Pancreas (tissue), 10 donors: ENCODE data around the gene PACRG. TPM values are rescaled to one million over a fixed set of nuclear protein-coding genes. Genes with fewer than 3 reads are reported as not detected.

Source experiments
- ATAC-seq, 4 donors: fragments of 200-7000 bp; cut with Tn5 transposase; one replicate each; pipeline versions ENCODE4 v1.8.0 to v1.9.1; 2020; ENCODE audit warnings: mild to moderate bottlenecking in 4 of 4, moderate library complexity in 4 of 4
- DNase-seq, 6 donors: peaks; one replicate each; pipeline ENCODE4 v3.0.0-alpha.2; 2020
- FAIRE-seq: peaks from 2 replicates; lab custom pipeline; 2012; peaks lifted over from hg19 to GRCh38; lab: Jason Lieb, UNC
- H3K27ac ChIP-seq, 4 donors: fragments of 200-600 bp; sonication (generic); 1 replicate in 3 of 4; 2 replicates in 1 of 4; pipeline versions ENCODE4 v1.5.0 to v1.8.0; 2020
- H3K27me3 ChIP-seq, 4 donors: fragments of 200-600 bp; one replicate each; pipeline ENCODE4 v1.8.0; 2021
- H3K36me3 ChIP-seq, 3 donors: fragments of 200-600 bp; sonication (generic) in 1 of 3; one replicate each; pipeline versions ENCODE4 v1.5.0 to v1.8.0; 2020 to 2021
- H3K4me1 ChIP-seq, 3 donors: fragments of 200-600 bp; one replicate each; pipeline ENCODE4 v1.8.0; 2021
- H3K4me3 ChIP-seq, 4 donors: fragments of 200-600 bp; sonication (generic) in 2 of 4; one replicate each; pipeline versions ENCODE4 v1.5.0 to v1.8.0; 2020 to 2021
- H3K9me3 ChIP-seq, 4 donors: fragments of 200-600 bp; one replicate each; pipeline ENCODE4 v1.8.0; 2021
- WGBS, 2 donors: extraction: QIAGEN DNeasy Blood & Tissue Kit; methylation state at CpG; one replicate each; pipeline ENCODE4 v1.1.7; 2013; 5-methylcytosine and 5-hydroxymethylcytosine counted together
- intact Hi-C, 3 donors: fragments of 100-400 bp; cut with DNase I; formaldehyde crosslinking; loops; one replicate each; pipeline versions ENCODE4 v1.11.1 to v1.14.2; 2022
- polyA plus RNA-seq, 2 donors: library from polyadenylated mRNA; stranded (reverse); fragments of 200-250 nt; gene quantifications; one replicate each; pipeline ENCODE4 v1.2.3, GENCODE V29; 2013
- total RNA-seq, 6 donors: library from RNA; stranded (reverse); fragmentation: NEBNext Ultra II Directional in 4 of 6; extraction: Animal tissue kit (Norgen Biotek cat#: 25700) in 4 of 6; gene quantifications; one replicate each; pipeline versions ENCODE4 v1.2.1 to v1.2.4, GENCODE V29; 2021 to 2023
- TF ChIP-seq, protein P1 (sequence below), 4 donors: fragments of 200-600 bp; sonication (generic) in 3 of 4; IDR thresholded peaks; one replicate each; pipeline versions ENCODE4 v1.5.0 to v1.8.0; 2021; ENCODE audit warnings: antibody characterized with exemption in 4 of 4
- donor health status: healthy with polysubstance abuse.
- donor health status: DM: no; HTN: no; CAD: no; lungs with moderate emphysema.
- donor health status: DM: no; HTN: no; CAD: no.
- donor health status: control.
- donor health status: control.
- donor health status: Bipolar disorder and iron deficiency.
- donor health status: DM: yes; HTN: yes; CAD: no.
- donor health status: DM: no; HTN: no; CAD: no.
- donor health status: DM: no; HTN: no; CAD: no.
- donor health status: DM: yes; HTN: yes; CAD: no.

Gene PACRG
- total and polyA plus RNA-seq, 8 donors, result 2.5 to 7.1 (median 3.5) TPM

- H3K27me3 ChIP-seq, result peaks cover 0 to 7% (median 0%) of the 10 kb centered on the region in 4 donors
- H3K4me3 ChIP-seq, result no peak overlapping the region
- H3K36me3 ChIP-seq, result no peaks in the 10 kb centered on the region
- no peak for FAIRE-seq
- DNase-seq, result no peak
- no peak overlapping the region for H3K27ac ChIP-seq
- H3K4me1 ChIP-seq, result no peaks in the 10 kb centered on the region
- intact Hi-C loops, result no loop called here
- ATAC-seq, result no peak
- TF ChIP-seq, protein P1, sequence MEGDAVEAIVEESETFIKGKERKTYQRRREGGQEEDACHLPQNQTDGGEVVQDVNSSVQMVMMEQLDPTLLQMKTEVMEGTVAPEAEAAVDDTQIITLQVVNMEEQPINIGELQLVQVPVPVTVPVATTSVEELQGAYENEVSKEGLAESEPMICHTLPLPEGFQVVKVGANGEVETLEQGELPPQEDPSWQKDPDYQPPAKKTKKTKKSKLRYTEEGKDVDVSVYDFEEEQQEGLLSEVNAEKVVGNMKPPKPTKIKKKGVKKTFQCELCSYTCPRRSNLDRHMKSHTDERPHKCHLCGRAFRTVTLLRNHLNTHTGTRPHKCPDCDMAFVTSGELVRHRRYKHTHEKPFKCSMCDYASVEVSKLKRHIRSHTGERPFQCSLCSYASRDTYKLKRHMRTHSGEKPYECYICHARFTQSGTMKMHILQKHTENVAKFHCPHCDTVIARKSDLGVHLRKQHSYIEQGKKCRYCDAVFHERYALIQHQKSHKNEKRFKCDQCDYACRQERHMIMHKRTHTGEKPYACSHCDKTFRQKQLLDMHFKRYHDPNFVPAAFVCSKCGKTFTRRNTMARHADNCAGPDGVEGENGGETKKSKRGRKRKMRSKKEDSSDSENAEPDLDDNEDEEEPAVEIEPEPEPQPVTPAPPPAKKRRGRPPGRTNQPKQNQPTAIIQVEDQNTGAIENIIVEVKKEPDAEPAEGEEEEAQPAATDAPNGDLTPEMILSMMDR (IDR thresholded peaks at IDR 0.05), result no peak
- no peaks in the 10 kb centered on the region for H3K9me3 ChIP-seq
- WGBS, 2 donors, result 87 to 92% methylated on average over 4 of the region's 4 CpGs
Observed at GRCh38 chr6:163289447-163289846, 561.7 kb downstream of the PACRG start.

DNA sequence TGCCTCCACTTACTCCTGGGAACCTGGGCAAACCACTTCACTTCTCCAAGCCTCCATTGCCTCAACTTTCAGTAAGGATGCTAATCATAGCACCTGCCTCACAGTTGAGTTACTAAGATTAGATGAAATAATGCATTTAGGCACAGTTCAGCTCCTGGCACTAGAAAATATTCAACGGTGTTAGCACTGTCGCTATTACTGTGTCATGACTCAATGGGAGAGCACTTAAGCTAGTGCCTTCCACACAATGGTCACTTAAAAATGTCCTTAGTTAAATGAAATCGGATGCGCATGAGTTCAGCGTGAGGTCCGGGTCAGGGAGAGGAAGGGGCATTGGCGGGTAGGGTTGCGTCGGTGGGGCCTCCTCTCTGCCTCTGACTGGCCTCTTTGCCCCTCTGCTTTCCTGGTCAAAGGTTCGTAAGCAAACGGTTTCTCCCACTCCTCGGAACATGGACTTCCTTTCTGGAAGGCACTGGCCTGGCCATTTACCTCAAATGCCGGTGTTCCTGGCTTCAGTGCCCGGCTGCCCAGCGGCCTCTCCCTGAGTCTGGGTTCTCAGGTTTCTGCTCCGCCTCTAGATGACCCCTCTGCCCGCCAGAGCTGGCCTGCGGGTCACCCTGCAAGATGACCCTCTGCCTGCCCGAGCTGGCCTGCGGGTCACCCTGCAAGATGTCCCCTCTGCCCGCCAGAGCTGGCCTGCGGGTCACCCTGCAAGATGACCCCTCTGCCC is 562.9 kb downstream of the PACRG start:
- no peak overlapping the region for H3K4me3 ChIP-seq
- TF ChIP-seq, protein P1 (IDR thresholded peaks at IDR 0.05), result no peak
- FAIRE-seq (no peak), ATAC-seq (no peak), DNase-seq (no peak)
- no peaks in the 10 kb centered on the region for H3K36me3 ChIP-seq
- no peaks in the 10 kb centered on the region for H3K4me1 ChIP-seq
- H3K9me3 ChIP-seq, result no peaks in the 10 kb centered on the region
- WGBS, 2 donors, result 90 to 94% methylated on average over 22 of the region's 22 CpGs
- intact Hi-C loops, result no loop called here
- no peak overlapping the region for H3K27ac ChIP-seq
- H3K27me3 ChIP-seq, result peaks cover 0 to 7% (median 0%) of the 10 kb centered on the region in 4 donors

- H3K4me3 ChIP-seq, result no peak overlapping the region
- H3K9me3 ChIP-seq, result no peaks in the 10 kb centered on the region
- no peaks in the 10 kb centered on the region for H3K36me3 ChIP-seq
- intact Hi-C loops, result no loop called here
- TF ChIP-seq, protein P1 (IDR thresholded peaks at IDR 0.05), result no peak
- FAIRE-seq (no peak), DNase-seq (no peak), ATAC-seq (no peak)
- H3K4me1 ChIP-seq, result no peaks in the 10 kb centered on the region
- peaks cover 0 to 7% (median 0%) of the 10 kb centered on the region in 4 donors for H3K27me3 ChIP-seq
- WGBS, 2 donors, result 71 to 77% methylated on average over 5 of the region's 5 CpGs
- H3K27ac ChIP-seq, result no peak overlapping the region
Observed at GRCh38 chr6:163291622-163292021, 563.8 kb downstream of the PACRG start.

DNA sequence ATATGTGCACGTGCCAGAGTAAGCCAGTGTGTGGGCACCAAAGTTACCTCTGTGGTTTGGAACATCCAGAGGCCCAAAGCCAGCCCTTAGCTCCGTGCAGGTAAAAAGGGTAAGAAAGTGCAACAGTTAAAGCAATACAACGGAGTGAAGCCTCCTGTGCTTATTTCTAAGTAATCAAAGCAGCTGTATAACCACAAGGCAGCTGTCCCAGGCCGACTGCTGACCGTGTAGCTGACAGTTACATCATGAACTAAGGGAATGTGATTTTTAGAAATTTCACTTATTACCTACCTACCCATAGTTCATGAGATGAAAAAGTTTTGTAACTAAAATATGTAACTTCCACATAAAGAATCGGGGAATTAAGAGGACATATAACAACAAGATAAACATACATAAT is 565.5 kb downstream of the PACRG start:
- Histone ChIP-seq H3K27ac (no peak overlapping the region), H3K9me3 (no peaks in the 10 kb centered on the region), H3K36me3 (no peaks in the 10 kb centered on the region), H3K27me3 (peaks cover 0 to 7% (median 0%) of the 10 kb centered on the region in 4 donors), H3K4me3 (no peak overlapping the region), H3K4me1 (no peaks in the 10 kb centered on the region)
- ATAC-seq (no peak), DNase-seq (no peak), FAIRE-seq (no peak)
- 80 to 87% methylated on average over 6 of the region's 6 CpGs for WGBS, 2 donors
- intact Hi-C loops, result no loop called here
- TF ChIP-seq, protein P1 (IDR thresholded peaks at IDR 0.05), result no peak

GRCh38 chr6:163294734-163295133 is 567.0 kb downstream of the PACRG start:
- H3K4me1 ChIP-seq, result no peaks in the 10 kb centered on the region
- TF ChIP-seq, protein P1 (IDR thresholded peaks at IDR 0.05), result no peak
- no peak overlapping the region for H3K4me3 ChIP-seq
- H3K9me3 ChIP-seq, result no peaks in the 10 kb centered on the region
- peaks cover 0 to 7% (median 0%) of the 10 kb centered on the region in 4 donors for H3K27me3 ChIP-seq
- ATAC-seq (no peak), DNase-seq (no peak), FAIRE-seq (no peak)
- intact Hi-C loops, result no loop called here
- no peaks in the 10 kb centered on the region for H3K36me3 ChIP-seq
- H3K27ac ChIP-seq, result no peak overlapping the region
